Measurements from ENCODE around the gene NAMPT.
A peak's percentile ranks its signal among the peaks of the same experiment; 100 is the strongest.

NAMPT gene

GRCh38 chr7:106318482-106318881 lies 33.7 kb upstream of the NAMPT start:
- no peak overlapping the region for H3K27ac ChIP-seq (ENCODE audit: low read depth, low read length)

GRCh38 chr7:106317971-106318370 lies 33.2 kb upstream of the NAMPT start:
- Histone ChIP-seq H3K9ac (ENCODE audit: low read length in 5 of 5) (no peak overlapping the region), H3K36me3 (ENCODE audit: control insufficient read depth in 5 of 5, insufficient read depth in 5 of 5, low read length in 5 of 5) (no peaks in the 10 kb centered on the region), H3K9me3 (ENCODE audit: control insufficient read depth in 5 of 5, low read length in 5 of 5) (no peaks in the 10 kb centered on the region)

More at GRCh38 chr7:106318482-106318881, 33.7 kb upstream of the NAMPT start:
- Histone ChIP-seq H3K36me3 (ENCODE audit: control insufficient read depth in 5 of 5, insufficient read depth in 5 of 5, low read length in 5 of 5) (no peaks in the 10 kb centered on the region), H3K9me3 (ENCODE audit: control insufficient read depth in 5 of 5, low read length in 5 of 5) (no peaks in the 10 kb centered on the region), H3K4me1 (ENCODE audit: control insufficient read depth in 5 of 5, insufficient read depth in 5 of 5, low read length in 5 of 5) (peaks cover 0 to 3% (median 0%) of the 10 kb centered on the region in 5 donors), H3K27me3 (ENCODE audit: control insufficient read depth in 5 of 5, insufficient read depth in 4 of 5, low read length in 5 of 5) (no peaks in the 10 kb centered on the region), H3K4me3 (ENCODE audit: low read depth in 1 of 5, low read length in 5 of 5) (no peak overlapping the region), H3K9ac (ENCODE audit: low read length in 5 of 5) (no peak overlapping the region)

GRCh38 chr7:106316947-106317346 lies 32.2 kb upstream of the NAMPT start:
- Histone ChIP-seq H3K4me3 (ENCODE audit: low read depth in 1 of 5, low read length in 5 of 5) (no peak overlapping the region), H3K27ac (ENCODE audit: low read depth, low read length) (no peak overlapping the region), H3K9ac (ENCODE audit: low read length in 5 of 5) (no peak overlapping the region), H3K4me1 (ENCODE audit: control insufficient read depth in 5 of 5, insufficient read depth in 5 of 5, low read length in 5 of 5) (peaks cover 0 to 3% (median 0%) of the 10 kb centered on the region in 5 donors), H3K36me3 (ENCODE audit: control insufficient read depth in 5 of 5, insufficient read depth in 5 of 5, low read length in 5 of 5) (no peaks in the 10 kb centered on the region), H3K9me3 (ENCODE audit: control insufficient read depth in 5 of 5, low read length in 5 of 5) (no peaks in the 10 kb centered on the region), H3K27me3 (ENCODE audit: control insufficient read depth in 5 of 5, insufficient read depth in 4 of 5, low read length in 5 of 5) (no peaks in the 10 kb centered on the region)

More at GRCh38 chr7:106317971-106318370, 33.2 kb upstream of the NAMPT start:
- Histone ChIP-seq H3K27ac (ENCODE audit: low read depth, low read length) (no peak overlapping the region), H3K4me3 (ENCODE audit: low read depth in 1 of 5, low read length in 5 of 5) (no peak overlapping the region), H3K27me3 (ENCODE audit: control insufficient read depth in 5 of 5, insufficient read depth in 4 of 5, low read length in 5 of 5) (no peaks in the 10 kb centered on the region), H3K4me1 (ENCODE audit: control insufficient read depth in 5 of 5, insufficient read depth in 5 of 5, low read length in 5 of 5) (peaks cover 0 to 3% (median 0%) of the 10 kb centered on the region in 5 donors)

GRCh38 chr7:106314875-106315274 lies 30.1 kb upstream of the NAMPT start:
- H3K27ac ChIP-seq (ENCODE audit: low read depth, low read length) = peak overlapping the region; percentile 6

GRCh38 chr7:106313966-106314365 lies 29.2 kb upstream of the NAMPT start:
- Histone ChIP-seq H3K36me3 (ENCODE audit: control insufficient read depth in 5 of 5, insufficient read depth in 5 of 5, low read length in 5 of 5) (no peaks in the 10 kb centered on the region), H3K9ac (ENCODE audit: low read length in 5 of 5) (no peak overlapping the region), H3K9me3 (ENCODE audit: control insufficient read depth in 5 of 5, low read length in 5 of 5) (no peaks in the 10 kb centered on the region), H3K4me3 (ENCODE audit: low read depth in 1 of 5, low read length in 5 of 5) (no peak overlapping the region), H3K27ac (ENCODE audit: low read depth, low read length) (peak overlapping the region; percentile 6), H3K4me1 (ENCODE audit: control insufficient read depth in 5 of 5, insufficient read depth in 5 of 5, low read length in 5 of 5) (peaks cover 0 to 3% (median 0%) of the 10 kb centered on the region in 5 donors), H3K27me3 (ENCODE audit: control insufficient read depth in 5 of 5, insufficient read depth in 4 of 5, low read length in 5 of 5) (no peaks in the 10 kb centered on the region)

More at GRCh38 chr7:106314875-106315274, 30.1 kb upstream of the NAMPT start:
- no peaks in the 10 kb centered on the region for H3K9me3 ChIP-seq (ENCODE audit: control insufficient read depth in 5 of 5, low read length in 5 of 5)
- no peaks in the 10 kb centered on the region for H3K36me3 ChIP-seq (ENCODE audit: control insufficient read depth in 5 of 5, insufficient read depth in 5 of 5, low read length in 5 of 5)
- H3K27me3 ChIP-seq (ENCODE audit: control insufficient read depth in 5 of 5, insufficient read depth in 4 of 5, low read length in 5 of 5) = no peaks in the 10 kb centered on the region
- H3K4me3 ChIP-seq (ENCODE audit: low read depth in 1 of 5, low read length in 5 of 5) = no peak overlapping the region
- peaks cover 0 to 3% (median 0%) of the 10 kb centered on the region in 5 donors for H3K4me1 ChIP-seq (ENCODE audit: control insufficient read depth in 5 of 5, insufficient read depth in 5 of 5, low read length in 5 of 5)
- H3K9ac ChIP-seq (ENCODE audit: low read length in 5 of 5) = no peak overlapping the region

- no peaks in the 10 kb centered on the region for H3K36me3 ChIP-seq (ENCODE audit: control insufficient read depth in 5 of 5, insufficient read depth in 5 of 5, low read length in 5 of 5)
- H3K9me3 ChIP-seq (ENCODE audit: control insufficient read depth in 5 of 5, low read length in 5 of 5) = no peaks in the 10 kb centered on the region
- H3K27me3 ChIP-seq (ENCODE audit: control insufficient read depth in 5 of 5, insufficient read depth in 4 of 5, low read length in 5 of 5) = no peaks in the 10 kb centered on the region
- H3K4me3 ChIP-seq (ENCODE audit: low read depth in 1 of 5, low read length in 5 of 5) = no peak overlapping the region
- H3K4me1 ChIP-seq (ENCODE audit: control insufficient read depth in 5 of 5, insufficient read depth in 5 of 5, low read length in 5 of 5) = peaks cover 0 to 3% (median 0%) of the 10 kb centered on the region in 5 donors
- H3K9ac ChIP-seq (ENCODE audit: low read length in 5 of 5) = no peak overlapping the region
- H3K27ac ChIP-seq (ENCODE audit: low read depth, low read length) = no peak overlapping the region
These were observed 28.7 kb upstream of the NAMPT start for GRCh38 chr7:106313456-106313901.

- Histone ChIP-seq H3K9ac (ENCODE audit: low read length in 5 of 5) (no peak overlapping the region), H3K4me1 (ENCODE audit: control insufficient read depth in 5 of 5, insufficient read depth in 5 of 5, low read length in 5 of 5) (peaks cover 0 to 3% (median 0%) of the 10 kb centered on the region in 5 donors), H3K27me3 (ENCODE audit: control insufficient read depth in 5 of 5, insufficient read depth in 4 of 5, low read length in 5 of 5) (no peaks in the 10 kb centered on the region), H3K9me3 (ENCODE audit: control insufficient read depth in 5 of 5, low read length in 5 of 5) (no peaks in the 10 kb centered on the region), H3K27ac (ENCODE audit: low read depth, low read length) (no peak overlapping the region), H3K4me3 (ENCODE audit: low read depth in 1 of 5, low read length in 5 of 5) (no peak overlapping the region), H3K36me3 (ENCODE audit: control insufficient read depth in 5 of 5, insufficient read depth in 5 of 5, low read length in 5 of 5) (no peaks in the 10 kb centered on the region)
These were observed 28.1 kb upstream of the NAMPT start for GRCh38 chr7:106312906-106313305.

- H3K9ac ChIP-seq (ENCODE audit: low read length in 5 of 5) = no peak overlapping the region
- no peaks in the 10 kb centered on the region for H3K9me3 ChIP-seq (ENCODE audit: control insufficient read depth in 5 of 5, low read length in 5 of 5)
- H3K36me3 ChIP-seq (ENCODE audit: control insufficient read depth in 5 of 5, insufficient read depth in 5 of 5, low read length in 5 of 5) = no peaks in the 10 kb centered on the region
- peaks cover 0 to 3% (median 0%) of the 10 kb centered on the region in 5 donors for H3K4me1 ChIP-seq (ENCODE audit: control insufficient read depth in 5 of 5, insufficient read depth in 5 of 5, low read length in 5 of 5)
- H3K27ac ChIP-seq (ENCODE audit: low read depth, low read length) = no peak overlapping the region
- no peaks in the 10 kb centered on the region for H3K27me3 ChIP-seq (ENCODE audit: control insufficient read depth in 5 of 5, insufficient read depth in 4 of 5, low read length in 5 of 5)
- H3K4me3 ChIP-seq (ENCODE audit: low read depth in 1 of 5, low read length in 5 of 5) = no peak overlapping the region
These were observed 27.5 kb upstream of the NAMPT start for GRCh38 chr7:106312099-106312871.

- H3K9ac ChIP-seq (ENCODE audit: low read length in 5 of 5) = no peak overlapping the region
- H3K36me3 ChIP-seq (ENCODE audit: control insufficient read depth in 5 of 5, insufficient read depth in 5 of 5, low read length in 5 of 5) = no peaks in the 10 kb centered on the region
- H3K27ac ChIP-seq (ENCODE audit: low read depth, low read length) = no peak overlapping the region
- no peak overlapping the region for H3K4me3 ChIP-seq (ENCODE audit: low read depth in 1 of 5, low read length in 5 of 5)
- no peaks in the 10 kb centered on the region for H3K4me1 ChIP-seq (ENCODE audit: control insufficient read depth in 5 of 5, insufficient read depth in 5 of 5, low read length in 5 of 5)
- no peaks in the 10 kb centered on the region for H3K9me3 ChIP-seq (ENCODE audit: control insufficient read depth in 5 of 5, low read length in 5 of 5)
- no peaks in the 10 kb centered on the region for H3K27me3 ChIP-seq (ENCODE audit: control insufficient read depth in 5 of 5, insufficient read depth in 4 of 5, low read length in 5 of 5)
These were observed 24.6 kb upstream of the NAMPT start for GRCh38 chr7:106309362-106309761.

GRCh38 chr7:106306256-106306655 lies 21.5 kb upstream of the NAMPT start:
- Histone ChIP-seq H3K36me3 (ENCODE audit: control insufficient read depth in 5 of 5, insufficient read depth in 5 of 5, low read length in 5 of 5) (no peaks in the 10 kb centered on the region), H3K27me3 (ENCODE audit: control insufficient read depth in 5 of 5, insufficient read depth in 4 of 5, low read length in 5 of 5) (no peaks in the 10 kb centered on the region), H3K9me3 (ENCODE audit: control insufficient read depth in 5 of 5, low read length in 5 of 5) (no peaks in the 10 kb centered on the region), H3K9ac (ENCODE audit: low read length in 5 of 5) (no peak overlapping the region), H3K27ac (ENCODE audit: low read depth, low read length) (no peak overlapping the region), H3K4me3 (ENCODE audit: low read depth in 1 of 5, low read length in 5 of 5) (no peak overlapping the region), H3K4me1 (ENCODE audit: control insufficient read depth in 5 of 5, insufficient read depth in 5 of 5, low read length in 5 of 5) (no peaks in the 10 kb centered on the region)

Measured in subcutaneous abdominal adipose tissue (tissue), 5 donors.